GM19351 (cell line): ENCODE results near the gene CIITA.
A peak's percentile ranks its signal among the peaks of the same experiment; 100 is the strongest.

Source experiments
- ATAC-seq: cut with Tn5 transposase; IDR thresholded peaks from one replicate; pipeline ENCODE4 v1.9.1; 2021; ENCODE audit warnings: mild to moderate bottlenecking, moderate library complexity; ENCODE audit not compliant: unreplicated experiment

Gene CIITA

DNA sequence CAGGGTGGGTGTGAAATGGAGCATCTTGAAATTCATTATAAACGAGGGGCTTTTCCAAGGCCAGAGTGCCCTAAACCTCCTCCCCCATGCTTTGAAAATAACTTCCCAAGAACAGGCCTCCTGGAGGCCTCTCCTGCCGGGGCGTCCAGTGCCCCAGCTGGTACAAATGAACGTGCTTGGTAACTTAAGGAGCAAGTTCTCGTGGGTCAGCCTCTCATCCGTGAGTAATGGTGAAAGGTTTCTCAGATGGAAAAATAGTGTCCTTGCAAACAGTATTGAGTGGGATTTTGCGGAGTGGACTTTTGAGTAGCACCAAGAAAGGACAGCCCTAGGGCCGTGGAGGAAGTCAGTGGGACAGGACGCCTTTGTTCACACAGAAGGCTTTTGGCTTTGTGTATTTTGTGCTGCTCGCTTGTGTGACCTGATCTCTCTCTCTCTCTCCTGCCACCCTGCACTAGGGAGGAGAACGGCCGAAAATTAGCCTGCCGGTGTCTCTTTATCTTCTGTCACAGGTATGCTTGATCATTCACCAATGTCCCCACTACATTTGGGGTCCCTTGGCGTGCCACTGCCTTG lies 102.0 kb downstream of the CIITA start:
- ATAC-seq = no peak

GRCh38 chr16:10979717-10980601 lies 103.0 kb downstream of the CIITA start:
- ATAC-seq = no peak

DNA sequence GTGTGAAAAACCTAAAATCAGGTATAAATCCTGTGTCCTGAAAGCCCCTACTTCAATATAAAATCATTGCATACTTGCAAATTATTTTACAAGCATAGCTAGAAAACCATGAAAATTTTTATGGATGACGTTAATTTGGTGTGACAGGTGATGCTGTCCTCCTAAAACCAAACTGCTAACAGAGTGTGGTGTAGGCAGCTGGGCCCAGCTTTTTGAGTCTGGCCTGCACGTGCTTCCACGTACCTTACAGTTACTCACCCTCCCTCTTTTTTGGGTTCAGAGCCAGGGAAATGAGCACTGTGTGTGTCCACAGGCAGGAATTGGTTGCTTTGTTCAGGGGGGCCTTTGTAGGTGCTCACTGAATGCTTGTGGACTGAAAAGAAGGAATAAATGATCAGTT lies 103.8 kb downstream of the CIITA start:
- ATAC-seq = no peak

DNA sequence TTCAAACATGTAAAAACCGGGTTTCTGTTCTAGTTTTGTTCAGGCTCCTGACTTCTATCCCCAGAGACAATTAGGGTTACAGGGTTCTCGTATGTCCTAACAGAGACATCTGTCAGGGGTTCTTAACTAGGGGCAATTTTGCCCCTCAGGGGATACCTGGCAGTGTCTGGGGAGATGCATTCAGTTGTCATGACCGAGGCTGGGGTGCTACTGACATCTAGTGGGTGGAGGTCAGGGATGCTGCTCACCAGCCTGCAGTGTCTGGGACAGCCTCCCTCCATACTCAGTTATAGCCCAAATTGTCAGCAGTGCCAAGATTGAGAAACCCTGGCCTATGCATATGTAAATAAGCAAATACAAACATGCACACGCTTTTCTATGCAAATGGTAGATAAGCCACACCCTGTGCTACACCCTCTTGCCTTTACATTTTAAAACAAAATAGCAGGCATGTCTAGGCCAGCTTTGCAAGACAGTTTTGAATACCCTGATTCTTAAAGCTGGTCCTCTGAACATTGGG lies 104.8 kb downstream of the CIITA start:
- peak; percentile 85 for ATAC-seq

GRCh38 chr16:10982465-10983150 lies 105.6 kb downstream of the CIITA start:
- no peak for ATAC-seq

- no peak for ATAC-seq
Measured at GRCh38 chr16:10983159-10983558, 106.2 kb downstream of the CIITA start.

DNA sequence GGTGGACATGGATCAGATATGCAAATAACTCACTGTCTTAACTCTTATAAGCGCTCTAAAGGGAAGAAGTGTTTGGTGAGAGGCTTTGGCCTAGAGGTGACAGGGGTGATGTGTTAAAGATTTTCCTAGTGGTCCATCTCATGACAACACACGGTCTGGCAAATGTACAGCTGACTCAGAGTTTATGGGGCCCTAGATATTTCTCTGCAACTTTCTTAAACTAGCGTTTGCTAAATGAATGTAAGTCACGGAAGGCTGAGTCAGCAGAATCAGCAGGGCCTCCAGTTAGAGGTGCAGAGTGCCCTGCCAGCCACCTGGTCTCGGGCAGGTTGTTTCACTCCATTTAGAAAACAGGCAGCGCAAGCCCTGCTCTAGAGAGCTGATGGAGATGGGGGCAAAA lies 107.5 kb downstream of the CIITA start:
- ATAC-seq = no peak
